Suprapubic skin (tissue), 4 donors: ENCODE measurements around the gene NSG2. TPM values are rescaled to one million over a fixed set of nuclear protein-coding genes. Genes with fewer than 3 reads are reported as not detected.

Source experiments
- DNase-seq, 2 donors: peaks; one replicate each; pipeline ENCODE4 v3.0.0-alpha.2; 2019; ENCODE audit warnings: low spot score in 2 of 2
- H3K27ac ChIP-seq: fragments of 200-600 bp; sonication (generic); one replicate; pipeline ENCODE4 v1.5.1; 2019
- H3K27me3 ChIP-seq: fragments of 200-600 bp; sonication (generic); one replicate; pipeline ENCODE4 v1.5.1; 2019
- H3K36me3 ChIP-seq: fragments of 200-600 bp; sonication (generic); one replicate; pipeline ENCODE4 v1.5.1; 2019
- H3K4me1 ChIP-seq: fragments of 200-600 bp; sonication (generic); one replicate; pipeline ENCODE4 v1.5.1; 2019
- H3K4me3 ChIP-seq: fragments of 200-600 bp; sonication (generic); one replicate; pipeline ENCODE4 v1.5.1; 2019; ENCODE audit warnings: mild to moderate bottlenecking
- H3K9me3 ChIP-seq: fragments of 200-600 bp; sonication (generic); one replicate; pipeline ENCODE4 v1.5.1; 2019
- CTCF ChIP-seq, 2 donors: fragments of 200-600 bp in 1 of 2; fragments of 450-650 bp in 1 of 2; sonication (generic) in 1 of 2; IDR thresholded peaks; one replicate each; pipeline ENCODE4 v1.5.1; 2016 to 2019; ENCODE audit warnings: antibody characterized with exemption in 2 of 2, mild to moderate bottlenecking in 1 of 2, moderate library complexity in 1 of 2
- EP300 ChIP-seq: sonication (generic); formaldehyde crosslinking; IDR thresholded peaks from one replicate; pipeline ENCODE4 v1.6.1; 2017; ENCODE audit warnings: antibody characterized with exemption
- POLR2A ChIP-seq, 2 donors: fragments of 450-650 bp; IDR thresholded peaks; one replicate each; pipeline ENCODE4 v1.6.1; 2017; ENCODE audit warnings: antibody characterized with exemption in 2 of 2, mild to moderate bottlenecking in 2 of 2, moderate library complexity in 2 of 2
- POLR2AphosphoS5 ChIP-seq, 3 donors: sonication (generic); formaldehyde crosslinking; IDR thresholded peaks; one replicate each; pipeline ENCODE4 v1.6.1; 2017; ENCODE audit warnings: antibody characterized with exemption in 3 of 3
- WGBS: methylation state at CpG from one replicate; pipeline ENCODE4 v1.1.5; 2018; 5-methylcytosine and 5-hydroxymethylcytosine counted together
- total RNA-seq, 4 donors: library from RNA; depleted of rRNA; stranded (reverse); fragments of >200 nt; gene quantifications; one replicate each; pipeline ENCODE4 v1.1.0, GENCODE V29; 2016

NSG2 gene
- total RNA-seq, 4 donors from 2014 or later = not detected

- H3K4me3 ChIP-seq = no peak overlapping the region
- H3K36me3 ChIP-seq = no peaks in the 10 kb centered on the region
- no peaks in the 10 kb centered on the region for H3K9me3 ChIP-seq
- no peak overlapping the region for H3K27ac ChIP-seq
- H3K27me3 ChIP-seq = peaks cover 7% of the 10 kb centered on the region
- no peak for DNase-seq
- 67% methylated on average over 5 of the region's 5 CpGs for WGBS
- TF ChIP-seq POLR2A (IDR thresholded peaks at IDR 0.05) (no peak), EP300 (no peak)
- no peaks in the 10 kb centered on the region for H3K4me1 ChIP-seq
These were observed 7.1 kb downstream of the NSG2 start for GRCh38 chr5:174052636-174053035.

DNA sequence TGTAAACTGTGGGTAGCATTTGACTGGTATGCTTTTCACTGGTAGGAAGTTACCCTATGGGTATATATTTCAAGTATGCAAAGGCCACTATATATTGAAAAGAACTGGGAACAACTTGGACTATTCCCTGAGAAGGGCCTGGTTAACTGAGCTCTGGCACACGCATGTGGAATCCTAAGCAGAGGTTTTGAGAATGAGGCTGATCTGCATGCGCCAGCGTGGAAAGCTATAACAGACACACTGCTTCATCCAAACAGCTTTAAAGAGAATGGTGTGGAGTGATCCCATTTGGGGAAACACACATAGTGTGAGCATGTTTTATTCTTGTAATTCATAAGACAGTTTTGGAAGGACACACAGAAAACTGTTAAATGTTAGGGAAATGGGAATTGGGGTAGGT, 8.4 kb downstream of the NSG2 start:
- Histone ChIP-seq H3K27me3 (peaks cover 7% of the 10 kb centered on the region), H3K9me3 (no peaks in the 10 kb centered on the region), H3K4me3 (no peak overlapping the region), H3K4me1 (no peaks in the 10 kb centered on the region), H3K27ac (no peak overlapping the region), H3K36me3 (no peaks in the 10 kb centered on the region)
- TF ChIP-seq POLR2AphosphoS5 (IDR thresholded peaks at IDR 0.05) (no peak), EP300 (no peak), CTCF (IDR thresholded peaks at IDR 0.05) (no peak), POLR2A (IDR thresholded peaks at IDR 0.05) (no peak)
- no peak for DNase-seq
- WGBS = 92% methylated on average over 3 of the region's 3 CpGs

GRCh38 chr5:174056064-174056847, 10.8 kb downstream of the NSG2 start:
- no peaks in the 10 kb centered on the region for H3K36me3 ChIP-seq
- 72% methylated on average over 4 of the region's 4 CpGs for WGBS
- H3K4me1 ChIP-seq = no peaks in the 10 kb centered on the region
- H3K27ac ChIP-seq = no peak overlapping the region
- H3K27me3 ChIP-seq = peaks cover 3% of the 10 kb centered on the region
- DNase-seq = no peak
- H3K4me3 ChIP-seq = no peak overlapping the region
- TF ChIP-seq EP300 = no peak
- TF ChIP-seq POLR2AphosphoS5 (IDR thresholded peaks at IDR 0.05) = no peak
- no peak for TF ChIP-seq POLR2A (IDR thresholded peaks at IDR 0.05)
- TF ChIP-seq CTCF (IDR thresholded peaks at IDR 0.05) = no peak
- H3K9me3 ChIP-seq = no peaks in the 10 kb centered on the region

- no peak for DNase-seq
- Histone ChIP-seq H3K27ac (no peak overlapping the region), H3K9me3 (no peaks in the 10 kb centered on the region), H3K36me3 (no peaks in the 10 kb centered on the region), H3K27me3 (peaks cover 5% of the 10 kb centered on the region), H3K4me3 (no peak overlapping the region), H3K4me1 (no peaks in the 10 kb centered on the region)
- TF ChIP-seq CTCF (IDR thresholded peaks at IDR 0.05) = no peak
- no peak for TF ChIP-seq EP300
- TF ChIP-seq POLR2AphosphoS5 (IDR thresholded peaks at IDR 0.05) = no peak
- TF ChIP-seq POLR2A (IDR thresholded peaks at IDR 0.05) = no peak
- 61% methylated on average over 6 of the region's 6 CpGs for WGBS
These were observed 11.7 kb downstream of the NSG2 start for GRCh38 chr5:174057206-174057605.

- H3K27ac ChIP-seq = no peak overlapping the region
- H3K36me3 ChIP-seq = no peaks in the 10 kb centered on the region
- H3K9me3 ChIP-seq = no peaks in the 10 kb centered on the region
- TF ChIP-seq POLR2AphosphoS5 (IDR thresholded peaks at IDR 0.05) = no peak
- TF ChIP-seq POLR2A (IDR thresholded peaks at IDR 0.05) = no peak
- TF ChIP-seq CTCF (IDR thresholded peaks at IDR 0.05) = no peak
- TF ChIP-seq EP300 = no peak
- 72% methylated on average over 2 of the region's 2 CpGs for WGBS
- no peak for DNase-seq
- H3K4me3 ChIP-seq = no peak overlapping the region
- peaks cover 6% of the 10 kb centered on the region for H3K27me3 ChIP-seq
- H3K4me1 ChIP-seq = no peaks in the 10 kb centered on the region
These were observed 13.1 kb downstream of the NSG2 start for GRCh38 chr5:174058433-174059122.
